HG03196 (cell line): ENCODE measurements around the gene CACNA1I.

Experiments used
- ATAC-seq: cut with Tn5 transposase; IDR thresholded peaks from one replicate; pipeline ENCODE4 v1.9.1; 2021; ENCODE audit not compliant: unreplicated experiment

The CACNA1I gene

GRCh38 chr22:39567135-39567946, 3.2 kb upstream of the CACNA1I start:
- no peak for ATAC-seq

GRCh38 chr22:39568278-39568981, 2.1 kb upstream of the CACNA1I start:
- no peak for ATAC-seq

GRCh38 chr22:39569066-39569465, 1.5 kb upstream of the CACNA1I start:
- ATAC-seq = no peak

- ATAC-seq = no peak
These were observed 327 bp upstream of the CACNA1I start for GRCh38 chr22:39570226-39570625.

- no peak for ATAC-seq
These were observed 985 bp downstream of the CACNA1I start for GRCh38 chr22:39571538-39571937.

GRCh38 chr22:39574779-39575551, 4.4 kb downstream of the CACNA1I start:
- ATAC-seq = no peak

- no peak for ATAC-seq
These were observed 4.9 kb downstream of the CACNA1I start for GRCh38 chr22:39575552-39575825.

GRCh38 chr22:39576027-39576426, 5.5 kb downstream of the CACNA1I start:
- ATAC-seq = no peak

GRCh38 chr22:39577366-39577765, 6.8 kb downstream of the CACNA1I start:
- ATAC-seq = no peak

- no peak for ATAC-seq
These were observed 7.3 kb downstream of the CACNA1I start for GRCh38 chr22:39577900-39578299.

GRCh38 chr22:39580006-39580441, 9.5 kb downstream of the CACNA1I start:
- no peak for ATAC-seq

GRCh38 chr22:39580795-39581194, 10.2 kb downstream of the CACNA1I start:
- ATAC-seq = no peak

- no peak for ATAC-seq
These were observed 10.8 kb downstream of the CACNA1I start for GRCh38 chr22:39581303-39581702.

GRCh38 chr22:39583066-39583667, 12.6 kb downstream of the CACNA1I start:
- no peak for ATAC-seq

- ATAC-seq = no peak
These were observed 19.3 kb downstream of the CACNA1I start for GRCh38 chr22:39589875-39590274.

GRCh38 chr22:39592081-39593065, 21.8 kb downstream of the CACNA1I start:
- ATAC-seq = no peak

- ATAC-seq = no peak
These were observed 22.7 kb downstream of the CACNA1I start for GRCh38 chr22:39593066-39593930.

GRCh38 chr22:39593931-39594285, 23.4 kb downstream of the CACNA1I start:
- ATAC-seq = no peak

GRCh38 chr22:39594411-39594810, 23.9 kb downstream of the CACNA1I start:
- ATAC-seq = no peak
